GM19023 (cell line): ENCODE measurements around the gene ABR.
"Not testable (repeated sequence)": the region's sequence is repeated elsewhere in the genome, so short reads cannot be mapped to it uniquely, and the experiment has no call there.

Source experiments
- ATAC-seq: cut with Tn5 transposase; IDR thresholded peaks from one replicate; pipeline ENCODE4 v1.9.1; 2021; ENCODE audit warnings: mild to moderate bottlenecking, moderate library complexity; ENCODE audit not compliant: unreplicated experiment

ABR gene

GRCh38 chr17:1174263-1174880 is 5.4 kb downstream of the ABR start:
- no peak for ATAC-seq

- no peak for ATAC-seq
These were observed 6.1 kb downstream of the ABR start for GRCh38 chr17:1173432-1174262.

GRCh38 chr17:1171953-1172352 is 7.8 kb downstream of the ABR start:
- no peak for ATAC-seq

GRCh38 chr17:1170739-1171138 is 9.0 kb downstream of the ABR start:
- ATAC-seq: no peak

- no peak for ATAC-seq
These were observed 9.9 kb downstream of the ABR start for GRCh38 chr17:1169929-1170312.

- no peak for ATAC-seq
These were observed 10.4 kb downstream of the ABR start for GRCh38 chr17:1169221-1169928.

- no peak for ATAC-seq
These were observed 11.1 kb downstream of the ABR start for GRCh38 chr17:1168533-1169220.

GRCh38 chr17:1166276-1166675 is 13.5 kb downstream of the ABR start:
- no peak for ATAC-seq

- ATAC-seq: no peak
These were observed 13.9 kb downstream of the ABR start for GRCh38 chr17:1165836-1166235.

GRCh38 chr17:1164935-1165556 is 14.7 kb downstream of the ABR start:
- no peak for ATAC-seq

- ATAC-seq: no peak
These were observed 17.5 kb downstream of the ABR start for GRCh38 chr17:1162116-1162855.

- no peak for ATAC-seq
These were observed 19.0 kb downstream of the ABR start for GRCh38 chr17:1160591-1161390.

- no peak for ATAC-seq
These were observed 20.2 kb downstream of the ABR start for GRCh38 chr17:1159431-1160180.

GRCh38 chr17:1158879-1159278 is 20.9 kb downstream of the ABR start:
- ATAC-seq: no peak

GRCh38 chr17:1156864-1157263 is 22.9 kb downstream of the ABR start:
- ATAC-seq: no peak

GRCh38 chr17:1154704-1155103 is 25.1 kb downstream of the ABR start:
- ATAC-seq: no peak

- no peak for ATAC-seq
These were observed 25.8 kb downstream of the ABR start for GRCh38 chr17:1153795-1154546.

- not testable (repeated sequence) for ATAC-seq
These were observed 27.2 kb downstream of the ABR start for GRCh38 chr17:1152582-1152981.
